WI38 (cell line): ENCODE results near the gene NLRP3.

Source experiments
- H3K4me3 ChIP-seq: 2 replicates; pipeline ENCODE4 v1.5.1; 2011; ENCODE audit warnings: low read depth, mild to moderate bottlenecking, control low read depth, low read length
- CTCF ChIP-seq: IDR thresholded peaks from 2 replicates; pipeline ENCODE4 v1.5.1; 2012; ENCODE audit warnings: low read depth, mild to moderate bottlenecking, control low read depth, low read length

Gene NLRP3

GRCh38 chr1:247409869-247410544 lies 6.0 kb upstream of the NLRP3 start:
- H3K4me3 ChIP-seq: no peak overlapping the region
- TF ChIP-seq CTCF: no peak

DNA sequence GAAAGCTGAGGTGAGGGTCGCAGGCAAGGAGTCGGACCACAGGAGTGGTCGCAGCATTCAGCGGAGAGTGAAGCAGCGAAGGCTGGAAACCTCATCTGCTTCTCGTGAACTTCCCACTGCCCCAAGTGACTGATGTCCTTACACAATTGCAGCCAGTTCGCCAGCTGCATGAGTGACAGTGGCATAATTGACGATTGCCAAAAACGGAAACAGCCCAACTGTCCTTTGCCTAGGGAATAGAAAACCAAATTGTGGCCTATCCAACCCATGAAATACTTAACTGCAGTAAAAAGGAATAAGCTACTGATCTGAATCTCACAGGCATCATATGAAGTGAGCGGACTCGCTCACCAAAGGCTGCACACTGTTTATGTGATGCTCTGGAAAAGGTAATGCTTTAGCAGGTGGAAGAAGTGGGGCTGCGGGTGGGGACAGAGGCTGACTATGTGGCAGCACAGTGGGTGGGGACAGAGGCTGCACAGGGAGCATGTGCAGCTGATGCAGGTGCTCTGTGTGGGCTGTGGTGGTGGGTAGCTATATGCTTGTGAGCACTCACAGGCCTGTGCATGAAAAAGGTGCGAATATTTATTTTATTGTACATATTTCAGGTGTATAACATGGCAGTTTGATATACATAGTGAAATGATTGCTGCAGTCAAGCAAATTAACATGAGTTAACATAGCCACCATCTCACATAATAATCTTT lies 4.2 kb upstream of the NLRP3 start:
- no peak overlapping the region for H3K4me3 ChIP-seq
- TF ChIP-seq CTCF: no peak

DNA sequence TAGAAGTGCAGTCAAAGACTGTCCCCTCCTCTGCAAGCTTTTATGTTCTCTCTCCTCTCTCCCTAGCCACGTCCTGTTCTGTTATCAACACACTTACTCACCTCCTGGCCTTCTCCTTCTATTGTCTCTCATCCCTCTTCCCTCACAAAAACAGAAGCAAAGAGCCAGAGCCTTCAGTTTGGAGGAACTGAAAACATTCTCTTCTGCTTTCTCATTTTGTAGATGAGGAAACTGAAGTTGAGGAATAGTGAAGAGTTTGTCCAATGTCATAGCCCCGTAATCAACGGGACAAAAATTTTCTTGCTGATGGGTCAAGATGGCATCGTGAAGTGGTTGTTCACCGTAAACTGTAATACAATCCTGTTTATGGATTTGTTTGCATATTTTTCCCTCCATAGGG lies 1.9 kb downstream of the NLRP3 start:
- no peak for TF ChIP-seq CTCF
- H3K4me3 ChIP-seq: no peak overlapping the region

DNA sequence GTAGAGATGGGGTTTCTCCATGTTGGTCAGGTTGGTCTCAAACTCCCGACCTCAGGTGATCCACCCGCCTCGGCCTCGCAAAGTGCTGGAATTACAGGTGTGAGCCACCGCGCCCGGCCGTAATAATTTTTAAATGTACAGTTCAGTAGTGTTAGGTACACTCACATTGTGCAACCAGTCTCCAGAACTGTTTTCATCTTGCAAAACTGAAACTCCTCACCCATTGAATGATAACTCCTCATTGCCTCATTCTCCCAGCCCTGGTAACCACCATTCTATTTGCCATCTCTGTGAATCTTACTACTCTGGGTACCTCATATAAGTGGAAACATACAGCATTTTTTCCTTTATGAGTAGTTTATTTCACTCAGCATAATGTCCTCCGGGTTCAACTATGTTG lies 3.4 kb downstream of the NLRP3 start:
- H3K4me3 ChIP-seq: no peak overlapping the region
- TF ChIP-seq CTCF: no peak

- no peak overlapping the region for H3K4me3 ChIP-seq
- no peak for TF ChIP-seq CTCF
Observed at GRCh38 chr1:247421074-247421473, 5.1 kb downstream of the NLRP3 start.

GRCh38 chr1:247429496-247429895 lies 13.5 kb downstream of the NLRP3 start:
- H3K4me3 ChIP-seq: no peak overlapping the region
- no peak for TF ChIP-seq CTCF

- TF ChIP-seq CTCF: no peak
- H3K4me3 ChIP-seq: no peak overlapping the region
Observed at GRCh38 chr1:247430434-247430833, 14.5 kb downstream of the NLRP3 start.
